ENCODE measurements around the gene LPCAT3. TPM values are rescaled to one million over a fixed set of nuclear protein-coding genes. Genes with fewer than 3 reads are reported as not detected.
A peak's percentile ranks its signal among the peaks of the same experiment; 100 is the strongest.

The LPCAT3 gene
- polyA plus RNA-seq, 2 of the 4 experiments (the other 2 are of a cell fraction): 42.8 to 53.4 TPM

DNA sequence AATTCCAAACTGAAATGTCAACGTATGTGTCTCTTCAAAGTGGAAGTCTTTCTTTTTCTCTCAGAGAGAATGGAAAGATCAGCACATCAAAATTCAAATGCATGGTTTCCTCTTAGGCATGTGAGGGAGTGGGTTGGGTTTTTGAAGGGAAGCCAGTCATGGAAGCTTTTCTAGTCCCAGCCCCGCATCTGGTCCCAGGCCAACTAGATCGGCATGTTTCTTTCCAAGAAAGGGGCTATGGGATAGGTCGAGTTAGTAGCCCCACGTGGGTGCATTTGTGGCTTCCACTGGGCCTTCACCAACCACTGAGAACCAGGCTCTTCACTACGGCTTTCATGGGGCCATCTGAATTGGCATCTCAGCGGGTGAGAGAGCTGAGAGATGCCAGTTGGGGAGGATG, 48.8 kb upstream of the LPCAT3 start:
- ChIA-PET POLR2A (no interaction called here), CTCF (interaction anchor here (0.6 to 16.5 kb wide), 7 partner anchors 8 to 155 kb away, joined by 3 to 309 read pairs (median 4); partner anchors contain the start of gene C1RL)
- Histone ChIP-seq H3K4me3 (no peak overlapping the region), H3K9me3 (no peaks in the 10 kb centered on the region), H3K27ac (no peak overlapping the region), H3K4me1 (no peaks in the 10 kb centered on the region), H3K4me2 (no peak overlapping the region)
- no peak for TF ChIP-seq SMC3 (IDR thresholded peaks at IDR 0.05)
- no peak for TF ChIP-seq EHF (CRISPR knock-in tag; IDR thresholded peaks at IDR 0.05)
- no peak for TF ChIP-seq JUN (IDR thresholded peaks at IDR 0.05)
- no peak for TF ChIP-seq RARB (CRISPR knock-in tag; IDR thresholded peaks at IDR 0.05)
- no peak for TF ChIP-seq MYC (IDR thresholded peaks at IDR 0.05; ENCODE audit: borderline replicate concordance, low read length)
- no peak for TF ChIP-seq MAZ (IDR thresholded peaks at IDR 0.05; ENCODE audit: borderline replicate concordance, low read depth, low read length)
- TF ChIP-seq GATA3 (IDR thresholded peaks at IDR 0.05; ENCODE audit: borderline replicate concordance): no peak
- TF ChIP-seq, protein P1, sequence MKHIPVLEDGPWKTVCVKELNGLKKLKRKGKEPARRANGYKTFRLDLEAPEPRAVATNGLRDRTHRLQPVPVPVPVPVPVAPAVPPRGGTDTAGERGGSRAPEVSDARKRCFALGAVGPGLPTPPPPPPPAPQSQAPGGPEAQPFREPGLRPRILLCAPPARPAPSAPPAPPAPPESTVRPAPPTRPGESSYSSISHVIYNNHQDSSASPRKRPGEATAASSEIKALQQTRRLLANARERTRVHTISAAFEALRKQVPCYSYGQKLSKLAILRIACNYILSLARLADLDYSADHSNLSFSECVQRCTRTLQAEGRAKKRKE (CRISPR knock-in tag; IDR thresholded peaks at IDR 0.05; ENCODE audit: low read depth): no peak
- no peak for TF ChIP-seq FOSB (CRISPR knock-in tag; IDR thresholded peaks at IDR 0.05)
- ATAC-seq: no peak
- no peak for FAIRE-seq
- 63% methylated on average over 7 of the region's 7 CpGs for WGBS (ENCODE audit: missing lambda C conversion rate)
- DNase-seq (ENCODE audit: low read depth in 1 of 2, low spot score in 1 of 2): no peak

DNA sequence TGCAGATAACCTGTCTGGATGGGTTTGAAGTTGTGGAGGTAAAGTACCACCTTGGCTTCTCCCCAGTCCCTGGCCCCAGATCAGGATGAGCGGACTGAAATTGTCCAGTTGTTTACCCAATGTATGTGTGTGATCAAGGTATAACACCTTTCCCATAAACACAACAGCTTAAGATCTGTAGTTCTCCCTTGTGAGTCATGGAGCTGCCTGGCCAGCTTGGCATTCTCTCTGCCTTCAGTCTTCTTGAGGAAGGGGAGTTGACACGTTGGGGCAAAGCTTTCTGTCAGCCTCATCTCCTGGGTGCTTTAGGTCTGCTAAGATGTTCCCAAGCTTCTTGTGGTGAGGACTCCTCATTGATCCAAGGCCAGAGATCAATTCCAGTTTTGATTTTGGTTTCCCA, 48.3 kb upstream of the LPCAT3 start:
- POLR2A ChIA-PET: no interaction called here
- Histone ChIP-seq H3K9me3 (no peaks in the 10 kb centered on the region), H3K4me3 (no peak overlapping the region), H3K27ac (no peak overlapping the region), H3K4me1 (no peaks in the 10 kb centered on the region; the same call in 2 of the 3 replicates), H3K4me2 (no peak overlapping the region)
- no peak for FAIRE-seq
- CTCF ChIA-PET: interaction anchor here (0.7 to 16.5 kb wide), 5 partner anchors 8 to 155 kb away, joined by 3 to 309 read pairs (median 4); partner anchors contain the start of gene C1RL
- ATAC-seq: no peak
- no peak for DNase-seq (ENCODE audit: low read depth in 1 of 2, low spot score in 1 of 2)
- no peak for TF ChIP-seq HDAC2 (IDR thresholded peaks at IDR 0.05)
- TF ChIP-seq HOXA7 (CRISPR knock-in tag; IDR thresholded peaks at IDR 0.05): no peak
- no peak for TF ChIP-seq TP53 (CRISPR knock-in tag; IDR thresholded peaks at IDR 0.05)
- TF ChIP-seq GATA3 (IDR thresholded peaks at IDR 0.05; ENCODE audit: borderline replicate concordance): no peak
- no peak for TF ChIP-seq FOSB (CRISPR knock-in tag; IDR thresholded peaks at IDR 0.05)
- no peak for TF ChIP-seq SREBF2 (IDR thresholded peaks at IDR 0.05)
- no peak for TF ChIP-seq ZC3H11A (IDR thresholded peaks at IDR 0.05)
- no peak for TF ChIP-seq RFX5 (IDR thresholded peaks at IDR 0.05)
- no peak for TF ChIP-seq ZSCAN20 (CRISPR knock-in tag; IDR thresholded peaks at IDR 0.05)
- no peak for TF ChIP-seq CHD4 (IDR thresholded peaks at IDR 0.05; ENCODE audit: borderline replicate concordance)
- TF ChIP-seq KDM5A (IDR thresholded peaks at IDR 0.05): no peak
- no peak for TF ChIP-seq ESRRA (IDR thresholded peaks at IDR 0.05; ENCODE audit: borderline replicate concordance, low read length)
- TF ChIP-seq POLR2AphosphoS2 (conservative IDR thresholded peaks at IDR 0.05; ENCODE audit: low read length): no peak
- WGBS (ENCODE audit: missing lambda C conversion rate): 84% methylated on average over 2 of the region's 2 CpGs

DNA sequence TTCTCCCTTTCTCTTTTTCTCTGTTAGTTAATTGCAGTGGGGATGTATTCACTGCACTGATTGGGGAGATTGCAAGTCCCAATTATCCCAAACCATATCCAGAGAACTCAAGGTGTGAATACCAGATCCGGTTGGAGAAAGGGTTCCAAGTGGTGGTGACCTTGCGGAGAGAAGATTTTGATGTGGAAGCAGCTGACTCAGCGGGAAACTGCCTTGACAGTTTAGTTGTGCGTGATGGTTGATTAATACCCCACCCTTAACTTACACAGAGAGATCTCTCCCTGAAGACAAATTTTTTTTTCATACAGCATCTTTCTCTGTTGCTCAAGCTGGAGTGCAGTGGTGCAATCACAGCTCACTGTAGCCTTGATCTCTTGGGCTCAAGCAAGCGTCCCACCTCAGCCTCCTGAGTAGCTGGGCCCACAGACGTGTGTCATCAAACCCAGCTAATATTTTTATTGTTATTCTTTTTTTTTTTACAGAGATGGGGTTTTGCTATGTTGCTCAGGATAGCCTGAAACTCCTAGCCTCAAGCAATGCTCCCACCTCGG, 46.9 kb upstream of the LPCAT3 start:
- no peak for ATAC-seq
- no peaks in the 10 kb centered on the region for H3K9me3 ChIP-seq
- H3K4me2 ChIP-seq: no peak overlapping the region
- H3K4me3 ChIP-seq: no peak overlapping the region
- WGBS (ENCODE audit: missing lambda C conversion rate): 86% methylated on average over 7 of the region's 7 CpGs
- H3K27ac ChIP-seq: no peak overlapping the region
- ChIA-PET CTCF (interaction anchor here (0.6 to 16.5 kb wide), 3 partner anchors 10 to 45 kb away, joined by 3 to 309 read pairs (median 150); partner anchors contain the start of gene C1RL), POLR2A (interaction anchor here (0.5 to 0.6 kb wide), 2 partner anchors 15 to 117 kb away, joined by 3 to 4 read pairs; no protein-coding TSS in a partner anchor)
- TF ChIP-seq MAFK (IDR thresholded peaks at IDR 0.05; ENCODE audit: partially characterized antibody): peak; percentile 76
- TF ChIP-seq, protein P2, sequence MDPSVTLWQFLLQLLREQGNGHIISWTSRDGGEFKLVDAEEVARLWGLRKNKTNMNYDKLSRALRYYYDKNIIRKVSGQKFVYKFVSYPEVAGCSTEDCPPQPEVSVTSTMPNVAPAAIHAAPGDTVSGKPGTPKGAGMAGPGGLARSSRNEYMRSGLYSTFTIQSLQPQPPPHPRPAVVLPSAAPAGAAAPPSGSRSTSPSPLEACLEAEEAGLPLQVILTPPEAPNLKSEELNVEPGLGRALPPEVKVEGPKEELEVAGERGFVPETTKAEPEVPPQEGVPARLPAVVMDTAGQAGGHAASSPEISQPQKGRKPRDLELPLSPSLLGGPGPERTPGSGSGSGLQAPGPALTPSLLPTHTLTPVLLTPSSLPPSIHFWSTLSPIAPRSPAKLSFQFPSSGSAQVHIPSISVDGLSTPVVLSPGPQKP (IDR thresholded peaks at IDR 0.05; ENCODE audit: low read depth, low read length): no peak
- H3K4me1 ChIP-seq: peaks cover 13% of the 10 kb centered on the region
- no peak for DNase-seq (ENCODE audit: low read depth in 1 of 2, low spot score in 1 of 2)
- FAIRE-seq: no peak
